B cell (primary cell): ENCODE measurements around the gene PDCD5.

ENCODE experiments used
- CTCF ChIP-seq: fragments of 200-600 bp; IDR thresholded peaks from one replicate; pipeline ENCODE4 v1.8.0; 2022; ENCODE audit warnings: antibody characterized with exemption, mild to moderate bottlenecking
- EZH2 ChIP-seq: IDR thresholded peaks from 2 replicates; pipeline ENCODE4 v1.6.1; 2012; ENCODE audit warnings: borderline replicate concordance, low read depth, mild to moderate bottlenecking, moderate library complexity, low read length; ENCODE audit not compliant: insufficient read depth, poor library complexity, severe bottlenecking

- TF ChIP-seq CTCF: no peak
- TF ChIP-seq EZH2: no peak
Measured at GRCh38 chr19:32543115-32543900, 37.7 kb upstream of the PDCD5 start.
